KMS-11 (cell line): ENCODE data around the gene PHTF1.

Experiments
- H2AFZ ChIP-seq: fragments of 200-600 bp; sonication (generic); 2 replicates; pipeline ENCODE4 v1.6.1; 2016; ENCODE audit warnings: antibody characterized with exemption, mixed run types, low read depth
- H3K27ac ChIP-seq: fragments of 200-600 bp; sonication (generic); 2 replicates; pipeline ENCODE4 v1.6.1; 2016; ENCODE audit warnings: mild to moderate bottlenecking, mixed run types
- H3K27me3 ChIP-seq: fragments of 200-600 bp; sonication (generic); 2 replicates; pipeline ENCODE4 v1.6.1; 2017; ENCODE audit warnings: mild to moderate bottlenecking, low read depth, mixed run types, moderate library complexity; ENCODE audit not compliant: insufficient read depth
- H3K36me3 ChIP-seq: fragments of 200-600 bp; sonication (generic); 2 replicates; pipeline ENCODE4 v1.6.1; 2017; ENCODE audit warnings: mild to moderate bottlenecking, mixed run types; ENCODE audit not compliant: insufficient read depth
- H3K4me1 ChIP-seq: fragments of 200-600 bp; sonication (generic); 2 replicates; pipeline ENCODE4 v1.6.1; 2016; ENCODE audit warnings: mild to moderate bottlenecking, low read depth, mixed run types; ENCODE audit not compliant: poor library complexity, severe bottlenecking
- H3K4me2 ChIP-seq: fragments of 200-600 bp; sonication (generic); 2 replicates; pipeline ENCODE4 v1.7.0; 2016; ENCODE audit warnings: mild to moderate bottlenecking, mixed run types
- H3K4me3 ChIP-seq: fragments of 200-600 bp; sonication (generic); IDR thresholded peaks from 2 replicates; pipeline ENCODE4 v1.6.1; 2017; ENCODE audit warnings: low read depth, low read length, mixed read lengths; ENCODE audit not compliant: insufficient read depth
- H3K79me2 ChIP-seq: fragments of 200-600 bp; sonication (generic); 2 replicates; pipeline ENCODE4 v1.6.1; 2016; ENCODE audit warnings: low read depth, mixed run types; ENCODE audit not compliant: insufficient read depth
- H3K9ac ChIP-seq: fragments of 200-600 bp; sonication (generic); 2 replicates; pipeline ENCODE4 v1.6.1; 2016; ENCODE audit warnings: mild to moderate bottlenecking, mixed run types
- H4K20me1 ChIP-seq: fragments of 200-600 bp; sonication (generic); 2 replicates; pipeline ENCODE4 v1.6.1; 2016; ENCODE audit warnings: mild to moderate bottlenecking, mixed run types; ENCODE audit not compliant: insufficient read depth
- TF ChIP-seq, protein P1 (sequence below): fragments of 200-600 bp; sonication (generic); conservative IDR thresholded peaks from 2 replicates; pipeline ENCODE4 v1.6.1; 2017; ENCODE audit warnings: low read depth, mild to moderate bottlenecking, antibody characterized with exemption, low read length, moderate library complexity, mixed read lengths

Gene PHTF1

GRCh38 chr1:113777561-113777960, 18.3 kb upstream of the PHTF1 start:
- Histone ChIP-seq H3K36me3 (no peaks in the 10 kb centered on the region), H3K27me3 (no peaks in the 10 kb centered on the region), H4K20me1 (0 out of 2 replicates have a peak, but pooled peaks cover 5% of the 10 kb centered on the region), H2AFZ (no peak overlapping the region), H3K4me2 (no peak overlapping the region), H3K79me2 (no peaks in the 10 kb centered on the region; the same call in 1 of the 2 replicates), H3K9ac (no peak overlapping the region), H3K4me1 (peaks cover 41% of the 10 kb centered on the region), H3K4me3 (no peak overlapping the region), H3K27ac (no peak overlapping the region)
- TF ChIP-seq, protein P1, sequence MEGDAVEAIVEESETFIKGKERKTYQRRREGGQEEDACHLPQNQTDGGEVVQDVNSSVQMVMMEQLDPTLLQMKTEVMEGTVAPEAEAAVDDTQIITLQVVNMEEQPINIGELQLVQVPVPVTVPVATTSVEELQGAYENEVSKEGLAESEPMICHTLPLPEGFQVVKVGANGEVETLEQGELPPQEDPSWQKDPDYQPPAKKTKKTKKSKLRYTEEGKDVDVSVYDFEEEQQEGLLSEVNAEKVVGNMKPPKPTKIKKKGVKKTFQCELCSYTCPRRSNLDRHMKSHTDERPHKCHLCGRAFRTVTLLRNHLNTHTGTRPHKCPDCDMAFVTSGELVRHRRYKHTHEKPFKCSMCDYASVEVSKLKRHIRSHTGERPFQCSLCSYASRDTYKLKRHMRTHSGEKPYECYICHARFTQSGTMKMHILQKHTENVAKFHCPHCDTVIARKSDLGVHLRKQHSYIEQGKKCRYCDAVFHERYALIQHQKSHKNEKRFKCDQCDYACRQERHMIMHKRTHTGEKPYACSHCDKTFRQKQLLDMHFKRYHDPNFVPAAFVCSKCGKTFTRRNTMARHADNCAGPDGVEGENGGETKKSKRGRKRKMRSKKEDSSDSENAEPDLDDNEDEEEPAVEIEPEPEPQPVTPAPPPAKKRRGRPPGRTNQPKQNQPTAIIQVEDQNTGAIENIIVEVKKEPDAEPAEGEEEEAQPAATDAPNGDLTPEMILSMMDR, result no peak

GRCh38 chr1:113770031-113770430, 10.7 kb upstream of the PHTF1 start:
- Histone ChIP-seq H3K79me2 (no peaks in the 10 kb centered on the region; the same call in 1 of the 2 replicates), H3K4me2 (no peak overlapping the region), H3K27ac (no peak overlapping the region), H3K27me3 (no peaks in the 10 kb centered on the region), H3K9ac (no peak overlapping the region), H3K36me3 (no peaks in the 10 kb centered on the region), H3K4me3 (no peak overlapping the region), H2AFZ (no peak overlapping the region), H4K20me1 (no peaks in the 10 kb centered on the region), H3K4me1 (peaks cover 54% of the 10 kb centered on the region)
- TF ChIP-seq, protein P1, result no peak

GRCh38 chr1:113769601-113769970, 10.3 kb upstream of the PHTF1 start:
- Histone ChIP-seq H3K9ac (no peak overlapping the region), H4K20me1 (no peaks in the 10 kb centered on the region), H3K4me1 (peaks cover 59% of the 10 kb centered on the region), H3K4me3 (no peak overlapping the region), H3K27ac (no peak overlapping the region), H3K79me2 (no peaks in the 10 kb centered on the region; the same call in 1 of the 2 replicates), H3K4me2 (peak overlapping the region; percentile 29; the same call in 1 of the 2 replicates), H2AFZ (no peak overlapping the region), H3K27me3 (no peaks in the 10 kb centered on the region), H3K36me3 (no peaks in the 10 kb centered on the region)
- TF ChIP-seq, protein P1, result no peak

- TF ChIP-seq, protein P1, result no peak
- no peaks in the 10 kb centered on the region for H4K20me1 ChIP-seq
- no peak overlapping the region for H3K4me3 ChIP-seq
- no peaks in the 10 kb centered on the region; the same call in 1 of the 2 replicates for H3K79me2 ChIP-seq
- peak overlapping the region; percentile 29; the same call in 1 of the 2 replicates for H3K4me2 ChIP-seq
- H3K9ac ChIP-seq, result no peak overlapping the region
- H3K4me1 ChIP-seq, result peaks cover 64% of the 10 kb centered on the region
- no peaks in the 10 kb centered on the region for H3K36me3 ChIP-seq
- no peaks in the 10 kb centered on the region for H3K27me3 ChIP-seq
- H3K27ac ChIP-seq, result no peak overlapping the region
- H2AFZ ChIP-seq, result no peak overlapping the region
Measured at GRCh38 chr1:113768916-113769600, 9.8 kb upstream of the PHTF1 start.
